HepG2 (cell line): ENCODE data around the gene PKP4. TPM values are rescaled to one million over a fixed set of nuclear protein-coding genes. Genes with fewer than 3 reads are reported as not detected.

Experiments
- BORCS8-MEF2B ChIP-seq: sonication (generic); formaldehyde crosslinking; IDR thresholded peaks from 2 replicates; pipeline ENCODE4 v1.8.0; 2022; ENCODE audit warnings: mild to moderate bottlenecking, missing genetic modification reagents
- DBP ChIP-seq: sonication (generic); formaldehyde crosslinking; IDR thresholded peaks from 2 replicates; pipeline ENCODE4 v1.4.0; 2020; ENCODE audit warnings: missing genetic modification reagents; ENCODE audit errors: not compliant biosample characterization
- IKZF1 ChIP-seq: fragments of 450-650 bp; IDR thresholded peaks from 2 replicates; pipeline ENCODE4 v1.7.1; 2016
- KDM2A ChIP-seq: sonication (generic); formaldehyde crosslinking; IDR thresholded peaks from 2 replicates; pipeline ENCODE4 v1.4.0; 2020; ENCODE audit warnings: low read depth, missing genetic modification reagents, borderline replicate concordance
- KLF16 ChIP-seq, 2 experiments: sonication (generic) in 1 of 2; formaldehyde crosslinking in 1 of 2; IDR thresholded peaks; 2 replicates each; pipeline versions ENCODE4 v1.6.1 to v1.8.0; 2016 to 2023; ENCODE audit warnings: missing genetic modification reagents in 2 of 2, missing compliant biosample characterization in 1 of 2
- MAF1 ChIP-seq: sonication (generic); formaldehyde crosslinking; IDR thresholded peaks from 2 replicates; pipeline ENCODE4 v1.5.0; 2020; ENCODE audit warnings: missing genetic modification reagents, borderline replicate concordance
- NR2F1 ChIP-seq, 2 experiments: fragments of 450-650 bp in 1 of 2; formaldehyde crosslinking in 1 of 2; IDR thresholded peaks; 2 replicates each; pipeline versions ENCODE4 v1.5.0 to v1.6.1; 2016 to 2020; ENCODE audit warnings: mild to moderate bottlenecking in 1 of 2, missing compliant biosample characterization in 1 of 2, missing genetic modification reagents in 1 of 2, moderate library complexity in 1 of 2
- SKIL ChIP-seq: sonication (generic); formaldehyde crosslinking; IDR thresholded peaks from 2 replicates; pipeline ENCODE4 v1.8.0; 2022; ENCODE audit warnings: missing genetic modification reagents, mild to moderate bottlenecking, moderate library complexity, borderline replicate concordance
- SRY ChIP-seq: sonication (generic); formaldehyde crosslinking; IDR thresholded peaks from 2 replicates; pipeline ENCODE4 v1.8.0; 2022; ENCODE audit warnings: mild to moderate bottlenecking, missing genetic modification reagents
- TEF ChIP-seq: sonication (generic); formaldehyde crosslinking; IDR thresholded peaks from 2 replicates; pipeline ENCODE4 v1.5.0; 2020; ENCODE audit warnings: missing genetic modification reagents
- TFDP1 ChIP-seq: IDR thresholded peaks from 2 replicates; pipeline ENCODE4 v1.6.1; 2016; ENCODE audit warnings: missing compliant biosample characterization, missing genetic modification reagents, borderline replicate concordance
- ZNF143 ChIP-seq: sonication (generic); formaldehyde crosslinking; IDR thresholded peaks from 2 replicates; pipeline ENCODE4 v1.4.0; 2020; ENCODE audit warnings: missing genetic modification reagents
- ZNF234 ChIP-seq: sonication (generic); formaldehyde crosslinking; conservative IDR thresholded peaks from 2 replicates; pipeline ENCODE4 v1.5.1; 2020; ENCODE audit warnings: mild to moderate bottlenecking, missing genetic modification reagents
- ZNF275 ChIP-seq: sonication (generic); formaldehyde crosslinking; IDR thresholded peaks from 2 replicates; pipeline ENCODE4 v1.8.0; 2022; ENCODE audit warnings: missing genetic modification reagents, mild to moderate bottlenecking, inconsistent platforms, borderline replicate concordance
- ZNF362 ChIP-seq: sonication (generic); formaldehyde crosslinking; IDR thresholded peaks from 2 replicates; pipeline ENCODE4 v1.4.0; 2020; ENCODE audit warnings: missing genetic modification reagents, mild to moderate bottlenecking, borderline replicate concordance
- ZNF564 ChIP-seq: sonication (generic); formaldehyde crosslinking; IDR thresholded peaks from 2 replicates; pipeline ENCODE4 v1.8.1; 2023; ENCODE audit warnings: mild to moderate bottlenecking, missing genetic modification reagents
- ZNF589 ChIP-seq: sonication (generic); formaldehyde crosslinking; conservative IDR thresholded peaks from 2 replicates; pipeline ENCODE4 v1.8.0; 2022; ENCODE audit warnings: mild to moderate bottlenecking, moderate library complexity, missing genetic modification reagents
- ZNF749 ChIP-seq: sonication (generic); formaldehyde crosslinking; IDR thresholded peaks from 2 replicates; pipeline ENCODE4 v1.8.0; 2022; ENCODE audit warnings: mild to moderate bottlenecking, missing genetic modification reagents, moderate library complexity, borderline replicate concordance
- polyA plus RNA-seq, 8 experiments: library from polyadenylated mRNA; depleted of rRNA in 3 of 8; stranded (reverse) in 7 of 8; unstranded in 1 of 8; fragments of >200 nt; fragmentation: Illumina TruSeq in 4 of 8; extraction: Trizol in 4 of 8; gene quantifications; 2 replicates each; pipeline versions ENCODE4 v1.2.1 to v1.2.3, GENCODE V29; 2011 to 2016; ENCODE audit warnings: low read depth in 4 of 8, missing spikeins in 1 of 8, mixed read lengths in 1 of 8; ENCODE audit not compliant: insufficient read depth in 1 of 8
- total RNA-seq, 5 experiments: library from RNA; depleted of rRNA; stranded (reverse); fragments of >200 nt; fragmentation: Illumina TruSeq; extraction: Trizol; gene quantifications; 2 replicates each; pipeline ENCODE4 v1.2.3, GENCODE V29; 2016; ENCODE audit warnings: low read depth in 1 of 5

The PKP4 gene
- total and polyA plus RNA-seq, 2 of the 13 experiments (the other 11 are each of a cell fraction or from before 2014, with no cell fraction given), result 80.9 to 90.5 TPM

- TF ChIP-seq ZNF362 (CRISPR knock-in tag), result peak; percentile 89
- peak; percentile 29; the same call in 1 of the 2 replicates for TF ChIP-seq BORCS8-MEF2B (CRISPR knock-in tag)
- no peak for TF ChIP-seq IKZF1
- peak; percentile 88; the same call in 1 of the 2 replicates for TF ChIP-seq ZNF564 (CRISPR knock-in tag)
- TF ChIP-seq ZNF589 (CRISPR knock-in tag), result peak; percentile 89
- TF ChIP-seq ZNF234 (CRISPR knock-in tag), result no peak
- TF ChIP-seq KDM2A (CRISPR knock-in tag), result peak; percentile 98
- peak; percentile 68; the same call in 1 of the 2 replicates for TF ChIP-seq SRY (CRISPR knock-in tag)
- peak; percentile 77; the same call in 1 of the 2 replicates for TF ChIP-seq TEF (CRISPR knock-in tag)
- peak; percentile 51 for TF ChIP-seq DBP (CRISPR knock-in tag)
- TF ChIP-seq SKIL, result peak; percentile 96
- TF ChIP-seq KLF16 (CRISPR knock-in tag; IDR thresholded peaks at IDR 0.05), result peak in 1 of 2 experiments; percentile 99; a peak in 2 of 4 replicates
- TF ChIP-seq MAF1 (CRISPR knock-in tag), result peak; percentile 75
- TF ChIP-seq NR2F1 (CRISPR knock-in tag; IDR thresholded peaks at IDR 0.05), result peak; percentile 90 to 91
- TF ChIP-seq ZNF749 (CRISPR knock-in tag), result peak; percentile 94
- peak; percentile 98; the same call in 1 of the 2 replicates for TF ChIP-seq ZNF275 (CRISPR knock-in tag)
- peak; percentile 68; the same call in 1 of the 2 replicates for TF ChIP-seq ZNF143 (CRISPR knock-in tag)
- peak; percentile 91 for TF ChIP-seq TFDP1
These were observed 1.3 kb downstream of the PKP4 start (continued) for GRCh38 chr2:158457826-158458616.
